Measurements from ENCODE around the gene OAS2. TPM values are rescaled to one million over a fixed set of nuclear protein-coding genes. Genes with fewer than 3 reads are reported as not detected.

Gene OAS2
- total RNA-seq, 1 donor from 2014 or later = 4.8 TPM

DNA sequence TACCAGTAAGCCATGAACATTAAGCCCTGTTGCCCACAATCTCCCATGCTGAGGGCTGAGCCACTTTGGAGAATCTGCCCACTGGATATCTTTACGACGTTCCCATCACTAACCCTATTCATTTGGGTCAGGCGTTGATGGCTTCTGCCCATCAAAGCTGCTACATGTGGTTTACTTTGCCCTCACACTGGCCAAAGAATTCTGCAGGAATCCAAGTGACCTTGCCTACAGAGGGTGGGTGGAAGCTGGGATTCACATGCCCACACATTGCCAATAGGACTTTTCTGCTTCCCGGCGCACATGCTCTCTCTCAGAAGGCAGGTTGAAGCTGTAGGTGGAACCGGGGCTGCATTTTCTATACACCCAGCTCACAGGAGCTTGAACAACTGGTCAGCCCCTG, 28.3 kb downstream of the OAS2 start:
- Histone ChIP-seq H3K4me3 (no peak overlapping the region), H3K27me3 (ENCODE audit: low read depth) (peaks cover 24% of the 10 kb centered on the region), H3K9me3 (replicated peaks) (peaks cover 10% of the 10 kb centered on the region), H3K4me1 (no peaks in the 10 kb centered on the region), H3K36me3 (peaks cover 71% of the 10 kb centered on the region), H3K27ac (replicated peaks) (no peak overlapping the region)
- TF ChIP-seq, protein P1, sequence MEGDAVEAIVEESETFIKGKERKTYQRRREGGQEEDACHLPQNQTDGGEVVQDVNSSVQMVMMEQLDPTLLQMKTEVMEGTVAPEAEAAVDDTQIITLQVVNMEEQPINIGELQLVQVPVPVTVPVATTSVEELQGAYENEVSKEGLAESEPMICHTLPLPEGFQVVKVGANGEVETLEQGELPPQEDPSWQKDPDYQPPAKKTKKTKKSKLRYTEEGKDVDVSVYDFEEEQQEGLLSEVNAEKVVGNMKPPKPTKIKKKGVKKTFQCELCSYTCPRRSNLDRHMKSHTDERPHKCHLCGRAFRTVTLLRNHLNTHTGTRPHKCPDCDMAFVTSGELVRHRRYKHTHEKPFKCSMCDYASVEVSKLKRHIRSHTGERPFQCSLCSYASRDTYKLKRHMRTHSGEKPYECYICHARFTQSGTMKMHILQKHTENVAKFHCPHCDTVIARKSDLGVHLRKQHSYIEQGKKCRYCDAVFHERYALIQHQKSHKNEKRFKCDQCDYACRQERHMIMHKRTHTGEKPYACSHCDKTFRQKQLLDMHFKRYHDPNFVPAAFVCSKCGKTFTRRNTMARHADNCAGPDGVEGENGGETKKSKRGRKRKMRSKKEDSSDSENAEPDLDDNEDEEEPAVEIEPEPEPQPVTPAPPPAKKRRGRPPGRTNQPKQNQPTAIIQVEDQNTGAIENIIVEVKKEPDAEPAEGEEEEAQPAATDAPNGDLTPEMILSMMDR (IDR thresholded peaks at IDR 0.05; ENCODE audit: borderline replicate concordance) = no peak
- no peak for DNase-seq
- intact Hi-C loops (cut with micrococcal nuclease) = no loop called here

DNA sequence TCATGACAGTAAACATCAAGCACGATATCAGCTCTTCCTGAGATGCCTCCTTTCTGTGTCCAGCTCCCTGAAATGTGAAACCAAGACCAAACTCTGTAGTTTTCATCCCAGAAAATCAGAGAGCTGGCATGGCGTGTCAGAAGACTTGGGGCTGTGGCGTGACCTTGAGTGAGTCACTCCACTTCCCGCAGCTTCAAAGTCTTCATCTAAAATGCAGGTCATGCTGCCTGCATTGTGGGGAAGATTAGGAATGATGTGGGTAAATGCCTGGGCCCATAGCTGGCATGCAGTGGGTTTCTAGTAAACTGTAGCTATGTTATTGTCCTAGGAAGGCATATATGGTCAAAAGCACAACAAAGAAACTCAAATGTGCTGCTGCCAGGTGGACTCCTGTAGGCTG, 28.8 kb downstream of the OAS2 start:
- H3K27ac ChIP-seq (replicated peaks) = no peak overlapping the region
- DNase-seq = no peak
- no peak overlapping the region for H3K4me3 ChIP-seq
- peaks cover 24% of the 10 kb centered on the region for H3K27me3 ChIP-seq (ENCODE audit: low read depth)
- intact Hi-C loops (cut with micrococcal nuclease) = no loop called here
- TF ChIP-seq, protein P1 (IDR thresholded peaks at IDR 0.05; ENCODE audit: borderline replicate concordance) = no peak
- no peaks in the 10 kb centered on the region for H3K4me1 ChIP-seq
- H3K9me3 ChIP-seq (replicated peaks) = peaks cover 13% of the 10 kb centered on the region
- H3K36me3 ChIP-seq = peaks cover 74% of the 10 kb centered on the region

DNA sequence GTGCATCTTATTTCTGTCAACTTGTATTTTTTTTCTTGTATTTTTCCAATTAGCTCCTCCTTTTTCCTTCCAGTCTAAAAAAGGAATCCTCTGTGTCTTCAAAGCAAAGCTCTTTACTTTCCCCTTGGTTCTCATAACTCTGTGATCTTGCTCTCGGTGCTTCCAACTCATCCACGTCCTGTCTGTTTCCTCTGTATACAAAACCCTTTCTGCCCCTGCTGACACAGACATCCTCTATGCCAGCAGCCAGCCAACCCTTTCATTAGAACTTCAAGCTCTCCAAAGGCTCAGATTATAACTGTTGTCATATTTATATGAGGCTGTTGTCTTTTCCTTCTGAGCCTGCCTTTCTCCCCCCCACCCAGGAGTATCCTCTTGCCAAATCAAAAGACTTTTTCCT, 32.4 kb downstream of the OAS2 start:
- Histone ChIP-seq H3K36me3 (peaks cover 57% of the 10 kb centered on the region), H3K27me3 (ENCODE audit: low read depth) (peaks cover 8% of the 10 kb centered on the region)

DNA sequence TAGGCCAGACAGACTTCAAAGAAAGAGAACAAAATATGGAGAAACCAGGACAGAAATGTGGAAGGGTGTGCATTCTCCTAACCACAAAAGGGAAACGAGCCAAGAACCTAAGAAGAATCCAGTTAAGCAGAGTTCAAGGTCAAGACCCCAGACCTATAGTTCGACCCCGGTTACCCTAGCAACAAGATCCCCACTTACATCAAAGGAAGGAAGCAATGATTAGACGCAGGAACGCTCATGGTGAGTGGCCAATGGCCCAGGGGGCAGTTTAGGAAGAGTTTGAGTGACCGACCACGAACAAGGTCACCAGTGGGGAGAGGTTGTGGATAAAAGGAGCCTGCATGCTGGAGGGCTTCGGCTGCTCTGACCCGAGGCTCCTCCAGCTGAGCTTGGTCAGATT, 36.2 kb downstream of the OAS2 start:
- Histone ChIP-seq H3K27ac (replicated peaks) (no peak overlapping the region), H3K27me3 (ENCODE audit: low read depth) (peaks cover 25% of the 10 kb centered on the region), H3K36me3 (peaks cover 24% of the 10 kb centered on the region), H3K4me3 (no peak overlapping the region), H3K9me3 (replicated peaks) (peaks cover 13% of the 10 kb centered on the region), H3K4me1 (no peaks in the 10 kb centered on the region)
- DNase-seq = no peak
- intact Hi-C loops (cut with micrococcal nuclease) = no loop called here
- TF ChIP-seq, protein P1 (IDR thresholded peaks at IDR 0.05; ENCODE audit: borderline replicate concordance) = no peak

More for the DNA sequence above, 32.4 kb downstream of the OAS2 start:
- DNase-seq = no peak
- Histone ChIP-seq H3K9me3 (replicated peaks) (peaks cover 13% of the 10 kb centered on the region), H3K27ac (replicated peaks) (no peak overlapping the region), H3K4me1 (no peaks in the 10 kb centered on the region), H3K4me3 (no peak overlapping the region)
- TF ChIP-seq, protein P1 (IDR thresholded peaks at IDR 0.05; ENCODE audit: borderline replicate concordance) = no peak
- intact Hi-C loops (cut with micrococcal nuclease) = no loop called here

DNA sequence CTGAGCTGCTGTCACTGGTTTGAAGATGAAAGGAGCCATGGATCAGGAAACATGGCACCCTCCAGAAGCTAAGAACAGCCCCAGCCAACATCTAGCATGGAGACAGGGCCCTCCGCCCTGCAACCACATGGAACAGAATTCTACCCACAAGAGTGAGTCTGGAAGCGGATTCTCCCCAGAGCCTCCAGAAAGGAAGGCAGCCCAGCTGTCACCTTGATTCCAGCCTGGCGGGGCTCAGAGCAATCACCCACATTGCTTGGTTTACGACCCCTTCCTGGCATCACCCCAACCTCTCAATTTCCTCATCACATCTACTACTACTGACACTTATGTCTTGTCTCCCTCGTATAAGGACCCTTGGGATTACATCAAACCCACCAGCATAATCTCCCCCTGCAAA, 38.5 kb downstream of the OAS2 start:
- TF ChIP-seq, protein P1 (IDR thresholded peaks at IDR 0.05; ENCODE audit: borderline replicate concordance) = no peak
- DNase-seq = no peak
- Histone ChIP-seq H3K27ac (replicated peaks) (no peak overlapping the region), H3K4me3 (no peak overlapping the region), H3K36me3 (peaks cover 1% of the 10 kb centered on the region), H3K9me3 (replicated peaks) (peaks cover 2% of the 10 kb centered on the region), H3K27me3 (ENCODE audit: low read depth) (peaks cover 41% of the 10 kb centered on the region), H3K4me1 (no peaks in the 10 kb centered on the region)
- intact Hi-C loops (cut with micrococcal nuclease) = no loop called here

DNA sequence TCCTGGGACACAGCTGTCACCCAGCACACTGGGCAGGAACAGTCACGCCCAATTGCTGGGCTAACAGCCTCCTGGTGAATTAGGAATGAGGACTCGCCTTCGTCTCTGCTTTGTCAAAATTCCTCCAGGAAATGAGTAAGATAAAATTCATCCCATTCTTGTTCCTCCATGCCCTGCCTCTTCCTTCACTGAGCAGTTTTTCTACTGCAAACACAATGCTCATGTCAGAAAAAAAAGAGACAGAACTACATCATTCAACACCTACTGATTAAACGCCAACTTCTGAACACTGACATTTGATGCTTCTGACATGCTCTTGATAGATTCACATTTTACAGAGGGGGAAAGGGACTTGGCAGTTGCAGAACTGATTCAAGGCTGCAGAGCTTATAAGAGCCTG, 40.7 kb downstream of the OAS2 start:
- Histone ChIP-seq H3K4me1 (no peaks in the 10 kb centered on the region), H3K4me3 (no peak overlapping the region), H3K36me3 (no peaks in the 10 kb centered on the region), H3K27ac (replicated peaks) (no peak overlapping the region), H3K9me3 (replicated peaks) (no peaks in the 10 kb centered on the region), H3K27me3 (ENCODE audit: low read depth) (peaks cover 44% of the 10 kb centered on the region)
- intact Hi-C loops (cut with micrococcal nuclease) = no loop called here
- no peak for DNase-seq
- TF ChIP-seq, protein P1 (IDR thresholded peaks at IDR 0.05; ENCODE audit: borderline replicate concordance) = no peak

All from left ventricle myocardium inferior (tissue), 1 donor.